Hepatocyte (in vitro differentiated cells): Measurements from ENCODE around the gene TOX2. TPM values are rescaled to one million over a fixed set of nuclear protein-coding genes. Genes with fewer than 3 reads are reported as not detected.

Experiments used
- DNase-seq: peaks from one replicate; pipeline ENCODE4 v3.0.0-alpha.2; 2016; ENCODE audit warnings: low spot score
- H2AFZ ChIP-seq: fragments of 200-600 bp; sonication (generic); 2 replicates; pipeline ENCODE4 v1.6.0; 2016; ENCODE audit warnings: antibody characterized with exemption, mild to moderate bottlenecking
- H3K27ac ChIP-seq: fragments of 200-600 bp; sonication (generic); 2 replicates; pipeline ENCODE4 v1.5.1; 2016; ENCODE audit warnings: mild to moderate bottlenecking
- H3K27me3 ChIP-seq: fragments of 200-600 bp; sonication (generic); 2 replicates; pipeline ENCODE4 v1.6.1; 2016
- H3K36me3 ChIP-seq: fragments of 200-600 bp; sonication (generic); replicated peaks from 2 replicates; pipeline ENCODE4 v1.5.1; 2016; ENCODE audit warnings: low read depth; ENCODE audit not compliant: insufficient read depth
- H3K4me1 ChIP-seq: fragments of 200-600 bp; sonication (generic); 2 replicates; pipeline ENCODE4 v1.5.1; 2016; ENCODE audit warnings: mild to moderate bottlenecking, moderate library complexity; ENCODE audit not compliant: insufficient read depth
- H3K4me2 ChIP-seq: fragments of 200-600 bp; sonication (generic); 2 replicates; pipeline ENCODE4 v1.6.0; 2016
- H3K4me3 ChIP-seq: fragments of 200-600 bp; sonication (generic); 2 replicates; pipeline ENCODE4 v1.5.1; 2016; ENCODE audit warnings: mild to moderate bottlenecking
- H3K79me2 ChIP-seq: fragments of 200-600 bp; sonication (generic); 2 replicates; pipeline ENCODE4 v1.6.0; 2017; ENCODE audit warnings: mild to moderate bottlenecking
- H3K9me2 ChIP-seq: fragments of 200-600 bp; sonication (generic); replicated peaks from 2 replicates; pipeline ENCODE4 v1.6.0; 2017; ENCODE audit warnings: mild to moderate bottlenecking; ENCODE audit not compliant: insufficient read depth
- H3K9me3 ChIP-seq: fragments of 200-600 bp; sonication (generic); 2 replicates; pipeline ENCODE4 v1.5.1; 2016; ENCODE audit warnings: low read depth, mild to moderate bottlenecking
- H4K20me1 ChIP-seq: fragments of 200-600 bp; sonication (generic); 2 replicates; pipeline ENCODE4 v1.6.0; 2016; ENCODE audit warnings: mild to moderate bottlenecking; ENCODE audit not compliant: insufficient read depth, poor library complexity, severe bottlenecking
- EZH2 ChIP-seq: fragments of 200-600 bp; sonication (generic); IDR thresholded peaks from 2 replicates; pipeline ENCODE4 v1.6.1; 2016; ENCODE audit warnings: antibody characterized with exemption, mild to moderate bottlenecking, borderline replicate concordance
- EZH2phosphoT487 ChIP-seq: fragments of 200-600 bp; sonication (generic); IDR thresholded peaks from one replicate; pipeline ENCODE4 v1.6.1; 2018; ENCODE audit warnings: antibody characterized with exemption, mild to moderate bottlenecking, low read depth, moderate library complexity; ENCODE audit not compliant: unreplicated experiment, severe bottlenecking
- WGBS: methylation state at CpG from one replicate; pipeline ENCODE4 v1.1.6; 2016; ENCODE audit warnings: low lambda C conversion rate; ENCODE audit errors: missing lambda C conversion rate; 5-methylcytosine and 5-hydroxymethylcytosine counted together
- polyA plus RNA-seq: library from polyadenylated mRNA; unstranded; fragments of >200 nt; fragmentation: Nextera tagmentation; extraction: Ambion mirVana; gene quantifications from 2 replicates; pipeline ENCODE4 v1.2.1, GENCODE V29; 2016
- total RNA-seq: library from RNA; depleted of rRNA; stranded (reverse); fragments of >200 nt; gene quantifications from 2 replicates; pipeline ENCODE4 v1.2.3, GENCODE V29; 2014
- TF ChIP-seq, protein P1 (sequence below): fragments of 200-600 bp; sonication (generic); IDR thresholded peaks from 2 replicates; pipeline ENCODE4 v1.5.1; 2016; ENCODE audit warnings: antibody characterized with exemption, mild to moderate bottlenecking; ENCODE audit not compliant: poor library complexity

TOX2 gene
- total and polyA plus RNA-seq, 2 experiments from 2014 or later = 0.87 to 12.1 TPM

- TF ChIP-seq, protein P1, sequence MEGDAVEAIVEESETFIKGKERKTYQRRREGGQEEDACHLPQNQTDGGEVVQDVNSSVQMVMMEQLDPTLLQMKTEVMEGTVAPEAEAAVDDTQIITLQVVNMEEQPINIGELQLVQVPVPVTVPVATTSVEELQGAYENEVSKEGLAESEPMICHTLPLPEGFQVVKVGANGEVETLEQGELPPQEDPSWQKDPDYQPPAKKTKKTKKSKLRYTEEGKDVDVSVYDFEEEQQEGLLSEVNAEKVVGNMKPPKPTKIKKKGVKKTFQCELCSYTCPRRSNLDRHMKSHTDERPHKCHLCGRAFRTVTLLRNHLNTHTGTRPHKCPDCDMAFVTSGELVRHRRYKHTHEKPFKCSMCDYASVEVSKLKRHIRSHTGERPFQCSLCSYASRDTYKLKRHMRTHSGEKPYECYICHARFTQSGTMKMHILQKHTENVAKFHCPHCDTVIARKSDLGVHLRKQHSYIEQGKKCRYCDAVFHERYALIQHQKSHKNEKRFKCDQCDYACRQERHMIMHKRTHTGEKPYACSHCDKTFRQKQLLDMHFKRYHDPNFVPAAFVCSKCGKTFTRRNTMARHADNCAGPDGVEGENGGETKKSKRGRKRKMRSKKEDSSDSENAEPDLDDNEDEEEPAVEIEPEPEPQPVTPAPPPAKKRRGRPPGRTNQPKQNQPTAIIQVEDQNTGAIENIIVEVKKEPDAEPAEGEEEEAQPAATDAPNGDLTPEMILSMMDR = no peak
- TF ChIP-seq EZH2 (no peak), EZH2phosphoT487 (no peak)
- 70% methylated on average over 4 of the region's 4 CpGs for WGBS
Measured at GRCh38 chr20:43959920-43960227, 45.2 kb downstream of the TOX2 start.

DNA sequence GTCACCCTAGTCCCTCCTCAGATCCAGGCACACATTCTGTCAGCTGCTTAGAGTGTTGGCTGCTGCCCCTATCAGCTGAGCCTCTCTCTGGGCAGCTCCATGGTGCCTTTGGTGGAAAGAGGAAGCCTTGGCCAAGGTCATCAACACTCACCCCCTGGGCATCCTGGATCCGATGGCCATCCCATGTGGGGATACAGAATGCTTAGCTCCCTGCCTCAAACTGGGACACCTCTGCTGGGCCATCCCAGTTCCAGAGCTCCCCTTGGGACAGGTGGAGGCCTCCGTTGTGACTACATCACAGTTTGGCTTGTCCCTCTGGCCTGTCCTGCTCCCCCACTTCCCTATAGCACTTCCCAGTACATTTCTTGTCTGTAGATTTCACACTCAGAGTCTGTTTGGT, 45.6 kb downstream of the TOX2 start:
- Histone ChIP-seq H3K27ac (no peak overlapping the region), H3K9me2 (no peaks in the 10 kb centered on the region), H3K9me3 (no peaks in the 10 kb centered on the region), H3K79me2 (no peaks in the 10 kb centered on the region), H2AFZ (no peak overlapping the region), H3K27me3 (no peaks in the 10 kb centered on the region), H3K4me1 (peaks cover 11% of the 10 kb centered on the region), H3K36me3 (no peaks in the 10 kb centered on the region), H3K4me2 (no peak overlapping the region), H3K4me3 (no peak overlapping the region), H4K20me1 (no peaks in the 10 kb centered on the region)
- DNase-seq = no peak
- TF ChIP-seq, protein P1 = no peak
- TF ChIP-seq EZH2phosphoT487 = no peak
- no peak for TF ChIP-seq EZH2
- 79% methylated on average over 2 of the region's 2 CpGs for WGBS

More at GRCh38 chr20:43959920-43960227, 45.2 kb downstream of the TOX2 start:
- Histone ChIP-seq H3K27me3 (no peaks in the 10 kb centered on the region), H3K27ac (no peak overlapping the region), H3K4me2 (no peak overlapping the region), H4K20me1 (no peaks in the 10 kb centered on the region), H3K4me3 (no peak overlapping the region), H3K9me3 (no peaks in the 10 kb centered on the region), H3K36me3 (no peaks in the 10 kb centered on the region), H3K79me2 (no peaks in the 10 kb centered on the region), H3K4me1 (peaks cover 13% of the 10 kb centered on the region), H3K9me2 (no peaks in the 10 kb centered on the region), H2AFZ (no peak overlapping the region)
- no peak for DNase-seq

DNA sequence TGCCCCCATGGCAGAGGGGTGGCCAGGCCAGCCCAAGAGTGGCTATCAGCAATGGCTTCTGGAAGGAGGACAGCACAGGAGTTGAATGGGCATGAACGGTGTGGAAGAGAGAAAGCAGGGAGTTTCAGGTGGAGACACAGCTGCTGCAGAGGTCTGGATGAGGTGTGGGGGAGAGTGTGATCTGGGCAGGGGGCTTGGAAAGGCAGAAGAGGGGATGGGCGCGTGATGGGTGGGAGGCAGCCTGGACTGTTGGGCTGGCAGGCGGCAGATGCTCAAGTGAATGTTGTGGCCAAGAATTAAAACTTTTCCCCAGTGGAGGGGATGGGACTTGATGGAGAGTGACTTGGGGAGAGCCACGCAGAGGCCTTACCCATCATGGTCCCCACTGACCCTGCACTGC, 46.5 kb downstream of the TOX2 start:
- Histone ChIP-seq H3K4me3 (no peak overlapping the region), H3K36me3 (no peaks in the 10 kb centered on the region), H3K9me2 (no peaks in the 10 kb centered on the region), H3K79me2 (no peaks in the 10 kb centered on the region), H3K4me2 (no peak overlapping the region), H2AFZ (no peak overlapping the region), H3K9me3 (no peaks in the 10 kb centered on the region), H4K20me1 (no peaks in the 10 kb centered on the region), H3K27ac (no peak overlapping the region), H3K27me3 (no peaks in the 10 kb centered on the region), H3K4me1 (peaks cover 6% of the 10 kb centered on the region)
- 98% methylated on average over 5 of the region's 5 CpGs for WGBS
- no peak for TF ChIP-seq EZH2phosphoT487
- TF ChIP-seq EZH2 = no peak
- TF ChIP-seq, protein P1 = no peak
- DNase-seq = no peak
